Astrocyte of the cerebellum (primary cell): Measurements from ENCODE around the gene PCGF2.

Source experiments
- DNase-seq: peaks from one replicate; pipeline ENCODE4 v3.0.0-alpha.2; 2011; ENCODE audit warnings: low read depth
- H3K4me3 ChIP-seq: 2 replicates; pipeline ENCODE4 v1.5.1; 2011; ENCODE audit warnings: mild to moderate bottlenecking, low read depth, low read length, moderate library complexity
- in situ Hi-C: cut with HindIII; loops from 2 replicates; pipeline ENCODE4 v1.10.0; 2017; ENCODE audit warnings: low sequenced_read_pairs
- TF ChIP-seq, protein P1 (sequence below): IDR thresholded peaks from 2 replicates; pipeline ENCODE4 v1.5.1; 2012; ENCODE audit warnings: low read length, low read depth, moderate library complexity, mild to moderate bottlenecking; ENCODE audit errors: missing control alignments

PCGF2 gene

DNA sequence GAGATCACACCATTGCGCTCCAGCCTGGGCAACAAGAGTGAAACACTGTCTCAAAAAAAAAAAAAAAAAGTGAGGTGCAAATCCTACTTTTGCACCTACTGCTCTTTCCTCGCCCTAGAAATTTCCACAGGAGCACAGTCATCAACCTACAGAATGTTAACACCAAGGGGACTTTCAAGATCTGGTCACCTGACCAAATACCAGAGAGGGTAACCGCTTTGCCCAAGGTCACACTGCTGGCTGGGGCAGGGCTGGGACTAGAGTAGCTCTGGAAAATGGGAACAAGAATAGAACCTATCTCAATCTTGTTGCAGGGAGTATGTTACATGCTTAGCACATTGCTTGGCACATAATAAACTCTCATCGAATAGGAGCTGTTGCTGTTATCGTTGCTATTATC, 49.4 kb downstream of the PCGF2 start:
- DNase-seq = no peak
- no peak overlapping the region for H3K4me3 ChIP-seq
- TF ChIP-seq, protein P1, sequence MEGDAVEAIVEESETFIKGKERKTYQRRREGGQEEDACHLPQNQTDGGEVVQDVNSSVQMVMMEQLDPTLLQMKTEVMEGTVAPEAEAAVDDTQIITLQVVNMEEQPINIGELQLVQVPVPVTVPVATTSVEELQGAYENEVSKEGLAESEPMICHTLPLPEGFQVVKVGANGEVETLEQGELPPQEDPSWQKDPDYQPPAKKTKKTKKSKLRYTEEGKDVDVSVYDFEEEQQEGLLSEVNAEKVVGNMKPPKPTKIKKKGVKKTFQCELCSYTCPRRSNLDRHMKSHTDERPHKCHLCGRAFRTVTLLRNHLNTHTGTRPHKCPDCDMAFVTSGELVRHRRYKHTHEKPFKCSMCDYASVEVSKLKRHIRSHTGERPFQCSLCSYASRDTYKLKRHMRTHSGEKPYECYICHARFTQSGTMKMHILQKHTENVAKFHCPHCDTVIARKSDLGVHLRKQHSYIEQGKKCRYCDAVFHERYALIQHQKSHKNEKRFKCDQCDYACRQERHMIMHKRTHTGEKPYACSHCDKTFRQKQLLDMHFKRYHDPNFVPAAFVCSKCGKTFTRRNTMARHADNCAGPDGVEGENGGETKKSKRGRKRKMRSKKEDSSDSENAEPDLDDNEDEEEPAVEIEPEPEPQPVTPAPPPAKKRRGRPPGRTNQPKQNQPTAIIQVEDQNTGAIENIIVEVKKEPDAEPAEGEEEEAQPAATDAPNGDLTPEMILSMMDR = no peak
- in situ Hi-C loops = no loop called here

DNA sequence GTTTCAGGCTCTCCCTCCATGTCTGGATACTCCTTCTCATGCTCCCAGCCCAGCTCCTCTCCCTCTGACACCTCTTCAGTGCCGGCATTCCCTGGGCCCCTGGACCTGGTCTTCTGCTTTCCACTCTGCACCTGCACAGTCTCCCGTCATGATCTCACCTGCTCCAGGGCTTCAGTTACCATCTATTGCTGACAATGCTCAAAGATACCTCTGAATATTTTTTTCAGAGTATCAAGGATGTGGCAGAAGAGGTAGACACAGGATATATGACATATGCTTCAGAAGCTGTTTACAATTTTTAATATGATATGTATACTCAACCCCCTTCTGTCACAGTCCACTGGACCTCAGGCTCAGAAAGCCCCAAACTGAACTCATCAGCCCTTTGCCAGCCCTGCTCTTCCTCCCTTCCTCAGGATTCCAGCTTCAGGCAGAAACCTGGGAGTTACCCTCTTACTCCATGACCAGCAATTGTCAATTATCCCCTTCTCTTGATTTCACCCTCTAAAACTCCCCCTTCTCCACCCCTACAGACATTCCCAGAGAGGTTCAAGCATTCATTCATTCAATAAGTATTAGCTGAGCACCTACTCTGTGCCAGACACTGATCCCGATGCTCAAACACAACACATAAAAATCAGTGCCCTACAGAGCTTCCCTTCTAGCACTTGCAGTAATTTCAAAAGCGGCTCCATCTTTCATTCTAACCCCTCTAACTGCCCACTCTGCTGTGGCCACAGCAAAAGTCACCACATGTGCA, 50.9 kb downstream of the PCGF2 start:
- TF ChIP-seq, protein P1 = no peak
- DNase-seq = no peak
- in situ Hi-C loops = no loop called here
- no peak overlapping the region for H3K4me3 ChIP-seq

DNA sequence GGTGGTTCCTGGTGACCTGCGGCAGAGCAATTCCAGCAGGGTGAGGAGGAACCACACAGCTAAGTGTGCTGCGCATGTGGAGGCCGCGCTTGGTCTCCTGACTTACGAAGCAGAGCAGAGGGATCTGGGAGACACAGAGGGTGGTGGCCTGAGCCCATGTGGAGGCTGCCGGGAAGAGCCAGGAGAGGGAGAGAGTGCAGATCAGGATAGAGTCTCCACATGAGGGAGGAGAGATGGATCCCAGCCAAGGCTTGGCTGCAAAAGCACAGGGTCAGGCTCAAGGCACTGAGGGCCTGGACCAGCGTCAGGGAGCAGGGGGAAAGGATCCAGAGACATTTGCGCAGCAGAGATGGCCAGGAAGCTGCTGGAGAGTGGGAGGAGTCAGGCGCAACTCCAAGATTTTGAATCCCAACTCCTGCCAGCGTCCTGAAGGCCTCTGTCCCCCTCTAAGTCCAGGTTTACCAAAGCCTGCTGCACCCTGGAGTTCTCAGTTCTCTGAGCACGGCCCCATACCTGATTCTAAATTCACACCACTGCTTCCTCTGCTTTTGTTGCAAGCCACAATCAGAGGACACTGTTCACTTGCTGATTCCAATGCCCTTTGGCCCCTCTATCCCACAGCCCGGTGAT, 54.3 kb downstream of the PCGF2 start:
- H3K4me3 ChIP-seq = no peak overlapping the region
- in situ Hi-C loops = no loop called here
- TF ChIP-seq, protein P1 = no peak
- no peak for DNase-seq

DNA sequence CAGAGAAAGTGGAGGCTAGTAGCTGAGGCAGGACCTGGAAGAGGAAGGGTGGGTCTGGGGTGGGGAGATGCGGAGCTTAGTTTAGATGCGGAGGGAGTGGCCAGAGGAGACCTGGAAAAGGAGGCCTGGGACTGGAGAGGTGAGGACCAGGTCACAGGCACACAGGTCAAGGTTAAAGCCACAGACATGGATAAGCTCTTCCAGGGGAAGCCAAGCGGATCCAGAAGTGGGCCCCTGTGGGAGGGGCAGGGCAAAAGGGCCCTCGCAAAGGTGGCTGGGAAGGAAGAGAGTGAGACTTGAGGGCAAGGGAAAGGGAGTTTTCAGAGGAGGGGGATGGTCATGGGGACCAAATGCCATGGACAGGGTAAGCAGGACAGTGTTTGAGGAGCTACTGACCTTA, 57.0 kb downstream of the PCGF2 start:
- DNase-seq = no peak

DNA sequence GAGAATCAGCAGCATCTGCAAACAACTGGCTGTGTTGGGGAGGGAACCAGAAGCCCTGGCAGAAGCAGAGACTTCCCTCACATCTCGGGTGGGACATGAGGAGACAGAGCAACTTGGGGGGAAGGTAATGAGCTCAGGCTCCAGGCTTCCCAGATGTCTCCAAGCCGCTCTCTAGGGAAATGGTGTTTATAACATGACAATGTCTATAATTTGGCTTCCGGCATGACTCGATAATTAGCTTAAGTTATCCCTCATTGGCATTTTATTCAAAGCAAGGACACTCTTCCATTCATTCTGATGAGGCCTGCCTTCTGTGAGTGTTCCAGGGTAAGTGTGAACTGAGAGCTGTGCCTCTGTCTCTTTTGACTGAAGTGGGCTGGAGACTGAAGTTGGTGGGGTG, 57.8 kb downstream of the PCGF2 start:
- no peak overlapping the region for H3K4me3 ChIP-seq
- TF ChIP-seq, protein P1 = no peak
- in situ Hi-C loops = no loop called here
- no peak for DNase-seq

More for the DNA sequence above, 57.0 kb downstream of the PCGF2 start:
- TF ChIP-seq, protein P1 = no peak
- H3K4me3 ChIP-seq = no peak overlapping the region
- in situ Hi-C loops = no loop called here

DNA sequence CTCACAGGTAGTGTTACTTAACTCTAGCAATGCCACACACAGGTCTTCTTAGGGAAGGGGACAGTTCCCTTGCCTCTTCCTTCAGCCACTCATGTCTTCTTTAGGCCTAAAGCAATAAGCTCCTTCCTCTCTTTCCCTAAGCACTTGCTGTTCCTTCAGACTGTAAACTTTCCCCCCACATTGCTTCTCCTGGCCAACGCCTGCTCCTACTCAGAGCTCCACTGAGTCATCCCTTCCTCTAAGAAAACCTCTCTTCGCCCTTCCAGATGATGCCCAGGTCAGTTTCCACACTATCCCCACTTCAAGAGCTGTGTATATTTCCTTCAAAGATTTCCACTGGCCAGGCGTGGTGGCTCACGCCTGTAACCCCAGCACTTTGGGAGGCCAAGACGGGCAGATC, 60.9 kb downstream of the PCGF2 start:
- DNase-seq = no peak
- TF ChIP-seq, protein P1 = no peak
- H3K4me3 ChIP-seq = no peak overlapping the region
- in situ Hi-C loops = no loop called here
